Neural progenitor cell (in vitro differentiated cells): Measurements from ENCODE around the gene NUP50. TPM values are rescaled to one million over a fixed set of nuclear protein-coding genes. Genes with fewer than 3 reads are reported as not detected.

Experiments used
- DNase-seq: peaks from one replicate; pipeline ENCODE4 v3.0.0-alpha.2; 2016; ENCODE audit warnings: low spot score
- H2AFZ ChIP-seq: fragments of 200-600 bp; sonication (generic); replicated peaks from 2 replicates; pipeline ENCODE4 v1.6.1; 2016; ENCODE audit warnings: antibody characterized with exemption
- H3F3A ChIP-seq: fragments of 200-600 bp; sonication (generic); 2 replicates; pipeline ENCODE4 v1.6.1; 2016; ENCODE audit warnings: antibody characterized with exemption, low read depth
- H3K27ac ChIP-seq: fragments of 200-600 bp; sonication (generic); 2 replicates; pipeline ENCODE4 v1.5.1; 2016; ENCODE audit warnings: mild to moderate bottlenecking
- H3K27me3 ChIP-seq: fragments of 200-600 bp; sonication (generic); 2 replicates; pipeline ENCODE4 v1.6.1; 2016; ENCODE audit warnings: mild to moderate bottlenecking, moderate library complexity
- H3K36me3 ChIP-seq: fragments of 200-600 bp; sonication (generic); 2 replicates; pipeline ENCODE4 v1.5.1; 2016
- H3K4me1 ChIP-seq: fragments of 200-600 bp; sonication (generic); 2 replicates; pipeline ENCODE4 v1.6.1; 2016; ENCODE audit warnings: mixed run types
- H3K4me2 ChIP-seq: fragments of 200-600 bp; sonication (generic); 2 replicates; pipeline ENCODE4 v1.6.1; 2016
- H3K4me3 ChIP-seq: fragments of 200-600 bp; sonication (generic); 2 replicates; pipeline ENCODE4 v1.5.1; 2016
- H3K79me2 ChIP-seq: fragments of 200-600 bp; sonication (generic); 2 replicates; pipeline ENCODE4 v1.6.1; 2016; ENCODE audit warnings: low read depth
- H3K9ac ChIP-seq: fragments of 200-600 bp; sonication (generic); 2 replicates; pipeline ENCODE4 v1.6.1; 2016
- H3K9me3 ChIP-seq: fragments of 200-600 bp; sonication (generic); 2 replicates; pipeline ENCODE4 v1.5.1; 2016; ENCODE audit warnings: low read depth
- H4K20me1 ChIP-seq: fragments of 200-600 bp; sonication (generic); 2 replicates; pipeline ENCODE4 v1.6.1; 2016; ENCODE audit warnings: low read depth
- H3K27ac Mint-ChIP-seq: 3 replicates; pipeline ENCODE4 v1.8.0; 2021; ENCODE audit warnings: mixed read lengths
- H3K27me3 Mint-ChIP-seq: 2 replicates; pipeline ENCODE4 v1.8.0; 2022; ENCODE audit warnings: low read depth, mild to moderate bottlenecking, inconsistent platforms, moderate library complexity, mixed read lengths; ENCODE audit not compliant: insufficient read depth
- H3K36me3 Mint-ChIP-seq: 3 replicates; pipeline ENCODE4 v1.8.0; 2021; ENCODE audit warnings: mixed read lengths
- H3K4me1 Mint-ChIP-seq: 3 replicates; pipeline ENCODE4 v1.8.0; 2021; ENCODE audit warnings: mixed read lengths
- H3K4me3 Mint-ChIP-seq: 3 replicates; pipeline ENCODE4 v1.8.0; 2021; ENCODE audit warnings: mild to moderate bottlenecking, moderate library complexity, mixed read lengths
- H3K9me3 Mint-ChIP-seq: 3 replicates; pipeline ENCODE4 v1.8.0; 2020; ENCODE audit warnings: mixed read lengths
- EZH2 ChIP-seq: fragments of 200-600 bp; sonication (generic); IDR thresholded peaks from 2 replicates; pipeline ENCODE4 v1.6.1; 2017; ENCODE audit warnings: antibody characterized with exemption, mild to moderate bottlenecking, moderate library complexity
- EZH2phosphoT487 ChIP-seq: fragments of 200-600 bp; sonication (generic); IDR thresholded peaks from 2 replicates; pipeline ENCODE4 v1.6.1; 2017; ENCODE audit warnings: antibody characterized with exemption
- total RNA-seq: library from RNA; depleted of rRNA; stranded (reverse); fragments of >200 nt; gene quantifications from 2 replicates; pipeline ENCODE4 v1.2.3, GENCODE V29; 2015; ENCODE audit warnings: low replicate concordance
- TF ChIP-seq, protein P1 (sequence below): fragments of 200-600 bp; sonication (generic); IDR thresholded peaks from 2 replicates; pipeline ENCODE4 v1.5.1; 2017; ENCODE audit warnings: antibody characterized with exemption, mild to moderate bottlenecking

Gene NUP50
- total RNA-seq, 1 donor from 2014 or later = 96.8 TPM

DNA sequence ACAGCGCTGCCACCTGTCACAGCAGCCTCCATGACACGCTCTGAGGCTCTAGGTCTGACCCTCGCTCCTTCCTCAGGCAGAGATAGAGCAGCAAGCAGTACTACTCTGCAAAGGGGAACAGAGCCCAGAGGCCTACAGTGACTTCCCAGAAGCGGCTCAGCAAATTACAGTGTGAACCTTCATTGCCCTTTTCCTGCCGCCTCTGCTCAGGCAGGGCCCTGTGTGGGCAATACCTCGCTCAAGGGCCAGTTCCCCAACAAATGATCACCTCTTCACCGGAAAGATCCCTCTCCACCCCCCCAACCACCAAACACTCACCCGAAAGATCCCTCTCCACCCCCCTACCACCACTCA is 64.7 kb downstream of the NUP50 start:
- Mint-ChIP-seq H3K4me1 (peaks cover 40% of the 10 kb centered on the region), H3K4me3 (no peak overlapping the region), H3K27me3 (no peaks in the 10 kb centered on the region), H3K9me3 (no peaks in the 10 kb centered on the region), H3K27ac (no peak overlapping the region), H3K36me3 (no peaks in the 10 kb centered on the region)
- H2AFZ ChIP-seq = no peak overlapping the region
- H3K36me3 ChIP-seq = no peaks in the 10 kb centered on the region
- peaks cover 21% of the 10 kb centered on the region for H3K4me1 ChIP-seq
- TF ChIP-seq, protein P1, sequence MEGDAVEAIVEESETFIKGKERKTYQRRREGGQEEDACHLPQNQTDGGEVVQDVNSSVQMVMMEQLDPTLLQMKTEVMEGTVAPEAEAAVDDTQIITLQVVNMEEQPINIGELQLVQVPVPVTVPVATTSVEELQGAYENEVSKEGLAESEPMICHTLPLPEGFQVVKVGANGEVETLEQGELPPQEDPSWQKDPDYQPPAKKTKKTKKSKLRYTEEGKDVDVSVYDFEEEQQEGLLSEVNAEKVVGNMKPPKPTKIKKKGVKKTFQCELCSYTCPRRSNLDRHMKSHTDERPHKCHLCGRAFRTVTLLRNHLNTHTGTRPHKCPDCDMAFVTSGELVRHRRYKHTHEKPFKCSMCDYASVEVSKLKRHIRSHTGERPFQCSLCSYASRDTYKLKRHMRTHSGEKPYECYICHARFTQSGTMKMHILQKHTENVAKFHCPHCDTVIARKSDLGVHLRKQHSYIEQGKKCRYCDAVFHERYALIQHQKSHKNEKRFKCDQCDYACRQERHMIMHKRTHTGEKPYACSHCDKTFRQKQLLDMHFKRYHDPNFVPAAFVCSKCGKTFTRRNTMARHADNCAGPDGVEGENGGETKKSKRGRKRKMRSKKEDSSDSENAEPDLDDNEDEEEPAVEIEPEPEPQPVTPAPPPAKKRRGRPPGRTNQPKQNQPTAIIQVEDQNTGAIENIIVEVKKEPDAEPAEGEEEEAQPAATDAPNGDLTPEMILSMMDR = no peak
- TF ChIP-seq EZH2phosphoT487 (no peak), EZH2 (no peak)
- DNase-seq = no peak
- no peaks in the 10 kb centered on the region for H3K27me3 ChIP-seq
- peaks cover 22% of the 10 kb centered on the region for H4K20me1 ChIP-seq
- no peak overlapping the region for H3K9ac ChIP-seq
- no peak overlapping the region for H3K4me2 ChIP-seq
- H3K27ac ChIP-seq = no peak overlapping the region
- H3K4me3 ChIP-seq = no peak overlapping the region
- no peaks in the 10 kb centered on the region for H3K9me3 ChIP-seq
- no peaks in the 10 kb centered on the region for H3F3A ChIP-seq
- peaks cover 9% of the 10 kb centered on the region for H3K79me2 ChIP-seq

DNA sequence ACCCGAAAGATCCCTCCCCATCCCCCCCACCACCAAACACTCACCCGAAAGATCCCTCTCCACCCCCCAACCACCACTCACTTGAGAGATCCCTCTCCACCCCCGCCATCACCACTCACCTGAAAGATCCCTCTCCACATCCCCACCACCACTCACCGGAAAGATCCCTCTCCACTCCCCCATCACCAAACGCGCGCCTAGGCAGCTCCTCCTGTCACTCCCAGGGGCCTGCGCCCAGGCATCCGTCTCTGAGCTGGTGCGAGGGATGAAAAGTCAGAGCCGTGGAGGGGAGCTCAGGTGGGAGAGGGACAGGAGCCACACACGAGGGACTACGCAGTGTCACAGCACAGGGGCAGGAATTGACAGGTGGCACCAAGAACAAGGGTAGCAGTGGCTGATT is 65.5 kb downstream of the NUP50 start:
- no peak overlapping the region for H3K9ac ChIP-seq
- H3K36me3 ChIP-seq = no peaks in the 10 kb centered on the region
- no peak overlapping the region for H2AFZ ChIP-seq
- H3K4me3 Mint-ChIP-seq = no peak overlapping the region
- DNase-seq = no peak
- H3K9me3 Mint-ChIP-seq = no peaks in the 10 kb centered on the region
- H3K36me3 Mint-ChIP-seq = no peaks in the 10 kb centered on the region
- no peak overlapping the region for H3K4me3 ChIP-seq
- no peaks in the 10 kb centered on the region for H3K27me3 ChIP-seq
- H3K9me3 ChIP-seq = no peaks in the 10 kb centered on the region
- H3K27ac ChIP-seq = no peak overlapping the region
- H3K4me1 ChIP-seq = peaks cover 21% of the 10 kb centered on the region
- no peaks in the 10 kb centered on the region for H3F3A ChIP-seq
- H3K79me2 ChIP-seq = peaks cover 5% of the 10 kb centered on the region
- TF ChIP-seq, protein P1 = no peak
- no peak for TF ChIP-seq EZH2phosphoT487
- no peak for TF ChIP-seq EZH2
- no peaks in the 10 kb centered on the region for H3K27me3 Mint-ChIP-seq
- peaks cover 37% of the 10 kb centered on the region for H3K4me1 Mint-ChIP-seq
- no peak overlapping the region for H3K4me2 ChIP-seq
- no peak overlapping the region for H3K27ac Mint-ChIP-seq
- peaks cover 22% of the 10 kb centered on the region for H4K20me1 ChIP-seq

DNA sequence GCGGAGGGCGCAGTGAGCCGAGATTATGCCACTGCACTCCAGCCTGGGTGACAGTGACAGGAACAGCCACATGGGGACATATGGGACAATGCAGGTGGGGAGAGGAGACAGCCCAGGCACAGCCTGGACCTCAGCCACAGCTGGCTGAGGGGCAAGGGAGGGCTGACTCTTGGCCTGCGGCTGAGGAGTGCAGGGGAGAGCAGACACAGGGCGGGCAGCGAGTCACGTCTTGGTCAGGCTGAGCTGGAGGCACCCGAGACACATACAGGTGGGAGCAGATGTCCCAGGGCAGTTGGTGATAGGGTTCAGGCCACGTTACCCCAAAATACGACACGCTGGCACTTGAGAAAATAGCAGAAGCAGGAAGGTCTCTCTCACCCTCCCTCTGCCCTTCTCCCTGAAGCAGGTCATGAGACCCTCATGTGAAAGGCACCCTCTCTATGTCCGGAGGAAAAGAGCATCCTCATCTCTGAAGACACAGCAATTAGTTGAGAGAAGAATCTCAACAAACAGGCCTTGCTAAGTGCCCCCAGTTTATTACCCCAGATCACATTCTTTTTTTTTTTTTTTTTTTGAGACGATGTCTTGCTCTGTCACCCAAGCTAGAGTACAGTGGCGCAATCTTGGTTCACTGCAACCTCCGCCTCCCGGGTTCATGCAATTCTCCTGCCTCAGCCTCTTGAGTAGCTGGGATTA is 66.4 kb downstream of the NUP50 start:
- Mint-ChIP-seq H3K36me3 (no peaks in the 10 kb centered on the region), H3K9me3 (no peaks in the 10 kb centered on the region), H3K4me3 (no peak overlapping the region), H3K27me3 (no peaks in the 10 kb centered on the region), H3K4me1 (peaks cover 31% of the 10 kb centered on the region), H3K27ac (no peak overlapping the region)
- no peaks in the 10 kb centered on the region for H3K36me3 ChIP-seq
- TF ChIP-seq EZH2 (no peak), EZH2phosphoT487 (no peak)
- TF ChIP-seq, protein P1 = no peak
- H3K27me3 ChIP-seq = no peaks in the 10 kb centered on the region
- H3K4me2 ChIP-seq = no peak overlapping the region
- peaks cover 13% of the 10 kb centered on the region for H3K4me1 ChIP-seq
- no peaks in the 10 kb centered on the region for H3F3A ChIP-seq
- no peaks in the 10 kb centered on the region for H3K79me2 ChIP-seq
- H4K20me1 ChIP-seq = peaks cover 31% of the 10 kb centered on the region
- no peak overlapping the region for H3K9ac ChIP-seq
- H3K9me3 ChIP-seq = no peaks in the 10 kb centered on the region
- DNase-seq = no peak
- no peak overlapping the region for H3K27ac ChIP-seq
- no peak overlapping the region for H2AFZ ChIP-seq
- no peak overlapping the region for H3K4me3 ChIP-seq
